GM12878 (cell line): ENCODE measurements around the gene C4orf36. TPM values are rescaled to one million over a fixed set of nuclear protein-coding genes. Genes with fewer than 3 reads are reported as not detected.

Experiments
- BCL3 ChIP-seq: IDR thresholded peaks from 2 replicates; pipeline ENCODE4 v1.6.1; 2011; ENCODE audit warnings: borderline replicate concordance, low read depth, mild to moderate bottlenecking, moderate library complexity, low read length; ENCODE audit not compliant: insufficient read depth, poor library complexity, severe bottlenecking
- CREM ChIP-seq: IDR thresholded peaks from 2 replicates; pipeline ENCODE4 v1.6.1; 2014; ENCODE audit warnings: antibody characterized with exemption, low read depth
- HDAC6 ChIP-seq: fragments of 200-600 bp; sonication (generic); IDR thresholded peaks from one replicate; pipeline ENCODE4 v1.8.0; 2017; ENCODE audit warnings: antibody characterized with exemption; ENCODE audit not compliant: unreplicated experiment
- HDGF ChIP-seq: fragments of 450-650 bp; IDR thresholded peaks from 2 replicates; pipeline ENCODE4 v1.6.1; 2016; ENCODE audit warnings: antibody characterized with exemption
- LARP7 ChIP-seq: fragments of 450-650 bp; IDR thresholded peaks from 2 replicates; pipeline ENCODE4 v1.6.1; 2017; ENCODE audit warnings: mild to moderate bottlenecking
- MAX ChIP-seq: IDR thresholded peaks from 2 replicates; pipeline ENCODE4 v1.6.1; 2012; ENCODE audit warnings: low read depth, low read length, improper control_type of control experiment
- MYB ChIP-seq: fragments of 150-350 bp; IDR thresholded peaks from 2 replicates; pipeline ENCODE4 v1.6.1; 2014; ENCODE audit warnings: mild to moderate bottlenecking, low read depth, low read length, borderline replicate concordance
- NKRF ChIP-seq: fragments of 450-650 bp; conservative IDR thresholded peaks from 2 replicates; pipeline ENCODE4 v1.6.1; 2017; ENCODE audit warnings: mild to moderate bottlenecking, moderate library complexity
- SMC3 ChIP-seq: IDR thresholded peaks from 2 replicates; pipeline ENCODE4 v1.6.1; 2011; ENCODE audit warnings: low read length, improper control_type of control experiment, borderline replicate concordance
- polyA plus RNA-seq, 11 experiments: library from polyadenylated mRNA; depleted of rRNA in 4 of 11; unstranded in 6 of 11; stranded (reverse) in 5 of 11; fragments of >200 nt; fragmentation: Nextera tagmentation in 4 of 11; fragmentation: Illumina TruSeq in 1 of 11; extraction: Ambion mirVana in 4 of 11; extraction: Trizol in 1 of 11; gene quantifications; 1 replicate in 1 of 11; 2 replicates in 10 of 11; pipeline versions ENCODE4 v1.2.1 to v1.2.3, GENCODE V29; 2011 to 2016; ENCODE audit warnings: inconsistent platforms in 2 of 11, missing spikeins in 2 of 11, low read depth in 1 of 11
- total RNA-seq, 4 experiments: library from RNA; depleted of rRNA in 3 of 4; stranded (reverse); fragments of >200 nt in 3 of 4; fragmentation: Illumina TruSeq in 1 of 4; extraction: Trizol in 1 of 4; gene quantifications; 2 replicates each; pipeline versions ENCODE4 v1.2.1 to v1.2.3, GENCODE V29; 2013 to 2021

C4orf36 gene
- total and polyA plus RNA-seq, 10 of the 15 experiments (the other 5 are each of a cell fraction or from before 2014, with no cell fraction given): 0.35 to 2.7 (median 1.3) TPM; not detected in 2

GRCh38 chr4:86891762-86892635 lies at the start of gene C4orf36 (continued):
- peak; percentile 70 for TF ChIP-seq HDAC6
- TF ChIP-seq SMC3: peak; percentile 9; the same call in 1 of the 2 replicates
- TF ChIP-seq NKRF: 0 out of 2 replicates have a peak, but pooled peaks have one; percentile 40
- TF ChIP-seq LARP7: peak; percentile 59; the same call in 1 of the 2 replicates
- TF ChIP-seq MYB: no peak
- TF ChIP-seq HDGF: no peak
- TF ChIP-seq BCL3: no peak
- no peak for TF ChIP-seq CREM
- peak; percentile 8; the same call in 1 of the 2 replicates for TF ChIP-seq MAX
- TF ChIP-seq, all 136 proteins: peak for 14
